ENCODE data around the gene RBMY1D.
"Not testable (repeated sequence)": the region's sequence is repeated elsewhere in the genome, so short reads cannot be mapped to it uniquely, and the experiment has no call there.

RBMY1D gene

DNA sequence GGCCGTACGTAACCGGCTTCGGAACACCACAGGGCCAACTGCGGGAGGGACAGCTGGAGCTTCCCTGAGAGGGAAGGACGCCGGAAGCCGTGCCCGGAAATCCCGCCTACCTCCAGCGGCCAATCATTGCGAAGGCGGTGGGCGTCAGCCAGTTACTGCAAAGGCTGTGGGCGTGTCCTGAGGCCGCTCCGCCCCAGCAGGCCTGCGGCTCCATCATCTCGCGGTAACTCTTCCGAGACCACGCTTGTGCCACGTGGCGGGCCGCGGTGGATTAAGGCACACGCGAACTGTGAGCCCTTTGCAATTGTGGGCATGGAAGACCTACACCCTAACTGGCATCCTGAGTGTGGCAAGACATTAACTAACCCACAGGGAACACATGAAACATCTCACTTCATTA is at the start of gene RBMY1D:
Gene RBMY1D, minus strand, starts transcription at position 101 of the 400 bp plus-strand sequence. CDS start 2,013 bp downstream, outside the sequence.
- DNase-seq (ENCODE audit: low read depth in 2 of 2): not testable (repeated sequence)

DNA sequence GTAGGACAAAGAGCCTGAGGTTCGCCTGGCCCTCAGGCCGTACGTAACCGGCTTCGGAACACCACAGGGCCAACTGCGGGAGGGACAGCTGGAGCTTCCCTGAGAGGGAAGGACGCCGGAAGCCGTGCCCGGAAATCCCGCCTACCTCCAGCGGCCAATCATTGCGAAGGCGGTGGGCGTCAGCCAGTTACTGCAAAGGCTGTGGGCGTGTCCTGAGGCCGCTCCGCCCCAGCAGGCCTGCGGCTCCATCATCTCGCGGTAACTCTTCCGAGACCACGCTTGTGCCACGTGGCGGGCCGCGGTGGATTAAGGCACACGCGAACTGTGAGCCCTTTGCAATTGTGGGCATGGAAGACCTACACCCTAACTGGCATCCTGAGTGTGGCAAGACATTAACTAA is 23.6 kb upstream of the RBMY1D start, which contains the start of gene RBMY1E:
Gene RBMY1E, minus strand, starts transcription at position 101 of the 400 bp plus-strand sequence. CDS start 1,978 bp downstream, outside the sequence.
- not testable (repeated sequence) for DNase-seq (ENCODE audit: low read depth in 2 of 2)

DNA sequence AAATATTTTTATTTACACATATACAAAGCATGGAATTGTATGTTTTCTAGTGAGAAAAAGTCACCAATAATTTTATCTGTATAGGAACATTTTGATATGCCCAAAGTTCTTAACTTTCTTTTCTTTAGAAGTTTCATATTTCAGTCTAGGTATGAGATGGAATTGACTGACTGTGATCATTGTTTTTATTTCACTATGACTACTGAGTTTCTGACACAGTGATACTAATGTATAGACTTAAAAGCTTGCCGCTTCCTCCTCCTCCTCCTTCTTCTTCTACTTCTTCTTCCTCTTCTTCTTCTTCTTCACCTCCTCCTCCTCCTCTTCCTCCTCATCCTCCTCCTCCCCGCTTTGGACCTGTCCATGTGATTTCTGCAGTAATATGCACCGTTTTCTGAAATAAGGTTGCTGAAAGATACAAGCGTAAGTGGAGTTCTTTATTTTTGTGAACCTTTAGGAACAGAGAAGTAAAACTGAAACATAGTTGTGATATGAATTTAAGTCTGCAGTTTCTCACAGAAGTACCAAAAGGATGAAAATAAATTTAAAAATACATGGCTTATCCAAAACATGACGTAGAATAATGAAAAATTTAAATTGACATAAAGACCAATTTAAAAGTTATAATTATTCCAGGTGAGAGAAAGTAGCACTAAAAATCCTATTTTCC is 24.8 kb downstream of the RBMY1D start:
- not testable (repeated sequence) for DNase-seq (ENCODE audit: low read depth in 2 of 2)

DNA sequence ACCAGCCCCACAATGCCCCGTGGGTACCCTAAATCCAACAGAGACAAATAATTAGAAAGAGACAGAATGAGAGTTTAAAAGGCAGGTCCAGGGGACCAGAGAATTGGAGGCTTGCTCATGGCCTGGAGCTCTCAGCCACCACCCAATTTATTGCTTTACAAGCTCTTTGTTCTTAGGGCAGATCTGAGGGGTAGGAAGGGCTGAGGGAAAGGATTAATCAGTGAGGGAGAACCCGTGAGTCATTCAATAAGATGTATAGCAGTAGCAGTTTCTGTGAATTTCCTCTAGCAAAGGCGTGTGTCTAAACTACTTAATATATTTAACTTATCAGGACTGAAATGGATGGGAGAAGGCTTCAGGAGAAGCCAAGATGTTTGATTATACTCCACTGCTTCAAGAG is 48.8 kb downstream of the RBMY1D start:
- no peak for DNase-seq (ENCODE audit: low read depth in 2 of 2)

DNA sequence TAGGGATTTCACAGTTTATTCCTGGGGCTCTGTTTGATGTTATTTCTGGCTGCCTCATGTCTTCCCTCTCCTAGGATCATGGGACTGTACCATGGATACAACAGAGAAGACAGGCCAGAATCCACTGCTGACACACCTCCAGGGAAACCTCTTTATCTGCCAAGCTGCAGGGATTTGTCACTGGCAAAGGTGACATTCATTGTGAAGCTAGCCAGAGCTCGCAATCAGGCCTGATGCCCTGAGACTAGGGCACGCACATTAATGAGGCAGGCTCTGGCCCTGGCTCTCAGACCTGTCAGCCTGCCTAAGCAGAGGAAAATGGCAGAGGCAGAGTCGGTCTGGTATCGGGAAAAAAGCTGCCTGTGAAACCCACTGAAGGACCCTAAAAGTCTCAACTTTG is 52.2 kb downstream of the RBMY1D start:
- DNase-seq (ENCODE audit: low read depth in 2 of 2): no peak

DNA sequence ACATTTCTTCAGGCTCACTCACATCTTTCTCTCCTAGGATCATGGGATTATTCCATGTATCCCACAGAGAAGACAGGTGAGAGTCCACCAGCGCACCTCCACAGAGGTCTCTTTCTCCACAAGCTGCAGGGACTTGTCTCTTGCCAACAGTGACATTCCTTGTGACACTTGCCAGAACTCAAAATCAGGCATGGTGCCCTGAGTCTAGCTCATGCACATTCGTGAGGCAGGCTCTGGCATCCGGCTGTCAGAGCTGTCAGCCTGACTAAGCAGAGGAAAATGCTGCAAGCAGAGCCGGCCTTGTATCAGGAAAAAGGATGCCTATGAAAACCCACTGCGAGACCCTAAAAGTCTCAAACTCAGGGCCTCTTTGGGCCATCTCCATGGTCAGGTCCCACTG is 54.8 kb downstream of the RBMY1D start:
- DNase-seq (ENCODE audit: low read depth in 2 of 2): no peak

DNA sequence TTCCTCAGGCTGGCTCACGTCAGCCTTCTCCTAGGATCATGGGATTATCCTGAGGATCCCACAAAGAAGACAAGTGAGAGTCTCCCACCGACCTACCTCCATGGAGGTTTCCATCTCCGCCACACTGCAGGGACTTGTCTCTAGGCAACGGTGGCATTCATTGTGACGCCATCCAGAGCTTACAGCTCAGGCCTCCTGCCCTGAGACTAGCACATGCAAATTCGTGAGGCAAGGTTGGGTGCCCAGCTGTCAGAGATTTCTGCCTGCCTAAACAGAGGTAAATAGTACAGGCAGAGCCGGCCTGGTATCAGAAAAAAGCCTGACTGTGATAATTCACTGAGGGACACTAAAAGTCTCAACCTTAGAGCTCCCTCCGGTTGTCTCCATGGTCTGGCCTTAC is 58.0 kb downstream of the RBMY1D start:
- DNase-seq (ENCODE audit: low read depth in 2 of 2): no peak

DNA sequence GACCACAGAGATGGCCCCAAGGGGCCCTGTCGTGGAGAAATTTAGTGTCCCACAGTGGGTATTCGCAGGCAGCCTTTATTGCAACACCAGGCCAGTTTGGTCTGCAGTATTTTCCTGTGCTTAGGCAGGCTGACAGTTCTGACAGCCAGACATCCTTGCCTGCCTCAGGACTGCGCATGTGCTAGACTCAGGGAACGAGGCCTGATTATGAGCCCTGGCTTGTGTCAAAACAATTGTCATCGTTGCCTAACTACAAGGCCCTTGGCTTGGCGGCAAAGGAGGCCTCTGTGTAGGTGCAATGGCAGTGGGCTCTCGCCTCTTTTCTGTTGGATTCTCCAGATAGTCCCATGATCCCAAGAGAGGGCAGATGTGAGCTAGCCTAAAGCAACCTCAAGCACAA is 59.3 kb downstream of the RBMY1D start:
- no peak for DNase-seq (ENCODE audit: low read depth in 2 of 2)
